Measurements from ENCODE around the gene MBNL3.

DNA sequence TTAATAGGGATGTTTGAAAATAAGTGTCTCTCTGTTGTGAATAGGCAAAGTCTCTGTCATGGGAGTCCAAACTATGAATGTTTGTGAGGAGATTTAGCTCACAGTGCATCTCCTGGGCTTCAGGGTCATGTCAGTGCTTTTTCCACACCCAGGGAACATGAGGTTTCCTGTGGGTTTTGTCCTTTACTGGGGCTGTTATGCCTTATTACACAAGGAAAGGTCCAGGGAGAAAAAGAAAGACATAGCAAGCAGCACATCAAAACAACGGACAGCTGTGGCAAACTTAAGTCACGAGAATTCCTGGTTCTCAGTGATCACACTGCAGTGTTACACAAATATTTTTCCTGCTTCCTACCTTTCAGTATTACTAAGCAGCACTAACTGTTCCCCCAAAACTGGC lies 99.4 kb downstream of the MBNL3 start:
- TF ChIP-seq POLR2A (IDR thresholded peaks at IDR 0.05) = no peak
- TF ChIP-seq CTCF (IDR thresholded peaks at IDR 0.05) = no peak
- no peak for TF ChIP-seq POLR2AphosphoS5 (IDR thresholded peaks at IDR 0.05)

Data from sigmoid colon (tissue), 4 donors.